Stimulated activated naive CD4-positive, alpha-beta T cell treated with Interleukin-2 at 50 U/mL for 16 hours (primary cell): ENCODE measurements around the gene RAB8A.

Experiments used
- DNase-seq: peaks from one replicate; lab custom pipeline; 2025; lab: John Stamatoyannopoulos, UW

RAB8A gene

DNA sequence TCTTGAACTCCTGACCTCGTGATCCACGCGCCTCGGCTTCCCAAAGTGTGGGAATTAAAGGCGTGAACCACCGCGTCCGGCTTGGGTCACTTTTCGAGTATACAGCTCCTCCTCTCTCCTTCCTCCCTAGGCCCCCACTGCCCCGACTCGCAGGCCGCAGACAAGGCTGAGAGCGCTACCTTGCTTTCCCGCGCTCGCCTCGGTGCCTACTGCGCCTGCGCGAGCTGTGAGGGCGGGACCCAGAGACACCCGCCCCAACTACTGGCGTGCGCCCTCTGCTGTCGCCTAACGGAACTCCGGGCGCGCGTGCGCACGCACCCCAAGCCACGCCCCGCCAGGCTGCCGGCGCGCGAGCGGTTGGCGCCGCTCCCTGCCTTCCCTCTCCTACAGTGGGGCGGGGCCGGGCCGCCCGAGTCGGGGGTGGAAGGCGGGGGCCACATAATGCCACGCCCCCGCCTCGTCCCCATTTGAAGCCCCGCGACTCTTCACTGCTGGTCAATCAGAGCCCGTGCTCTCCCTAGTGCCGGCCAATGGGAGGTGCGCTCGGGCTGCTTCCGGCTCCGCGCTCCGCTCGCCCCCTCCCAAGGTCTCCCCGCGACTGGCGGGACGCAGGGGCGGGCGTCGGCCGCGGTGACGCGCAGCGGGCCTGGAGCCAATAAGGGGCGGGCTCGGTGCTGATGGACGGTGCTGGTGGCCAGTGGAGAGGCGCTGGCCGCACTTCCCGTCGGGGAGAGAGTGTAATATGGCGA lies at the start of gene RAB8A:
RAB8A (plus strand) TSS at position 730 of the 749 bp plus-strand sequence; CDS start at position 743, 13 bp downstream.
- DNase-seq = peak; percentile 98

DNA sequence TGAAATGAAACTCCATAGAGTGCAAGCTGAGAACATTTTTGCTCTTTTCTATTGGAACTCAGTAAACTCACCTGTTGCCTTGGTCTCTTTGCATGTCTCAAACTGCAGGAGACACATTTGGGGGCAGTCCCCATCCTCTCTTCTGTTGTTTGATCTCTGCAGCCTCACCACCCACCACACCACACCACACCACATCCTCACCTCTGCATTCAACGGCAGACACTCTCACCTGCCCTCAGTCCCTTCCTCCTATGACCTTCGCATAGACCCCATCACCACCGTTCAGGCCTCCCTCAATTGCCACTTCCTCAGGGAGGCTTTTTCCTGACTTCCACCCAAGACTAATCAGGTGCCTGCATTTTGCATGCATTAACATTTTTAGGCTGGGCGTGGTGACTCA lies 49.7 kb upstream of the RAB8A start:
- DNase-seq = no peak

DNA sequence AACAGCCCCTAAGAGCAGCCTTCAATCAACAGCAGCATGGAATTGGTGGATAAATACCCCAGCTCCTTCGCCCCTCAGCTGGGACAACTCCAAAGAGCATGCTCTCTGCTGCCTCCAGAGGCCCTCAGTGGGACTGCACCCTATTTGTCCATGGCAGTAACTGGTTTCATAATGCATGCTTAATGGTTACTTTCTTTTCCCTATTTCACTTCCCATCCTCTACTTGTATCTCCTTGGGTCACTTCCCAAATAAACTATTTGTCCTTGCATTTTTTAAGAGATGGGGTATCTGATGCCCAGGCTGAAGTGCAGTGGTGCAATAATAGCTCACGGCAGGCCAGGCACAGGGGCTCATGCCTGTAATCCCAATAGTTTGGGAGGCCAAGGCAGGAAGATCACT lies 48.9 kb upstream of the RAB8A start:
- DNase-seq = peak; percentile 58

DNA sequence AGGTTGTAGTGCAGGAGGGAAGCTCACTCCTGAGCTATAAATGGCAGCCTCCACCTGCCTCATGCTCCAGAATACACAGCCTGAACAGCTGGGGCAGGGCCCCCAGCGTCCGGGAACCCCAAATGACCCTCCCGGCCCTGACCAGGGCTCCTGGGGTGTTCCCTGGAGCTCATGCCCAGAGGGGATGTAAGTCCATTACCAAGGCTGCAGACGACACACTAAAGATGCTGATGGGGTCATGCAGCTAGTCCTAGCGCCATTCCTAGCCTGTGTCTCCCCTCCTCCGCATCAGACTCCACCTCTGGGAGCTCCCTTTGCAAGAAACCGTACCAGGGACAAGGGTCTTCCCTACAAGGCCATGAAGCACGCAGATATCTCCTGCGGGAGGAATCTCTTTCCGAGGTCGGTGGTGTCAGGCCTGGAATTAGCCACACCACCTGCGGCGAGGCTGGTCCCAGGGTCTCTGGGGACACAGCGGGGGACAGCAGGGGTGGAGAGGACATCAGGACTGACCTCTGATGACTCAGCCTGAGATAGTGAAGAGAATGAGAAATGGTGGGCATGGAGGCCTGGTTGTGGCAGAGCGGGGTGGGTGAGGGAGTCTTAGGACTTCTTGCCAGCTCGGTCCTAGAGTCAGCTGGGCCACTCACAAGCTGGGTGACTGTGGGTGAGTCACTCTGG lies 47.3 kb upstream of the RAB8A start:
- no peak for DNase-seq

DNA sequence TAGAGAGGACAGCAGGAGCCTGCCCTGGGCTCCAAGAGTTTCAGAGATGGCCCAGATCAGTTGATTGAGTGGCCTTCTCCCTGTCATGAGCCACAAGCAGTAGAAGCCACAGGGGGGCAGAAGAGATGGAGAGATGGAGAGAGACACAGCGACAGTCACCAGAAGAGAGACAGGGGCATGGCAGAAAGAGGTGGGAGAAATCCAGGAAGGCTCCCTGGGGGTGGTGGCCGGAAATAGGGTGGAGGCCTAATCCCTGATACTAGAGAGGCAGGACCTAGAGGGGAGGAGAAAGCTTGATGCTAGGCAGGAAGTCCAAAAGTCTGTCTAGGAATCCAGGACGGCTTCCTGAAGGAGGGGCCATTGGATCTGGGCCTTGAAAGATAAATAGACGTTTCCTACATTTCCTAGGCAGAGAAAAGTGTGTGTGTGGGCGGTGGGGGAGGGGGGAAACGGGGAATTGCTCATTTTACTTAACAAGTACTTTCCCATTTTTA lies 45.0 kb upstream of the RAB8A start:
- DNase-seq = peak; percentile 35

DNA sequence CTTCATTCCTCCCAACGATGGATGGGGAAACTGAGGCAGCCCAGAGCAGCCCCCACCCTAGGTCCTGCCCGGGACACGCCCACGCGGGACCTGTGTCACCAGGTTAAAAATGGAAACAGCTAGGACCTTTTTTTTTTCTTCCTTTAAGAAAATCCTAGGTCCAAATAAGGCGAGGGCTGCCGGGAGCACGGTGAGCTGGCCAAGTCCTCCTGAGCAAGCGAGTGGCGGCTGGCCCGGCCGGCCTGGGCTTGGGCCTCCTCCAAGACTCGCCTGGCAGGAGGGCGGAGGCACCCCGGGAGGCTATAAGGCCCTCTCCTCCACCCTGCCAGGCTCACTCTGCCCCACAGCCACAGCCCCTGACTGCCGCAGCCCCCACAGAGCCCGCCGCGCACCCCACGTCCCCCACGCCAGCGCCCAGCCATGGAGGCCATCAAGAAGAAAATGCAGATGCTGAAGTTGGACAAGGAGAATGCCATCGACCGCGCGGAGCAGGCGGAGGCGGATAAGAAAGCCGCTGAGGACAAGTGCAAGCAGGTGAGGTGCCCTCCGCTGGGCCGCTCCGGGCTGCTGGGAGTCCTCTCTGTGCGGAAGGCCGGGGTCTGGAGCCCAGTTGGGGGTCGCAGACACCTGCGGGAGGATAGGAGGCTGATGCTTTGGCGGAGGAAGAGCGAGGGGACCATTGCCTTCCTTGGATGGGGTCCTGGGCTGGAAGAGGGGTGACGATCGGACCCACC lies 44.3 kb upstream of the RAB8A start:
- DNase-seq = no peak

DNA sequence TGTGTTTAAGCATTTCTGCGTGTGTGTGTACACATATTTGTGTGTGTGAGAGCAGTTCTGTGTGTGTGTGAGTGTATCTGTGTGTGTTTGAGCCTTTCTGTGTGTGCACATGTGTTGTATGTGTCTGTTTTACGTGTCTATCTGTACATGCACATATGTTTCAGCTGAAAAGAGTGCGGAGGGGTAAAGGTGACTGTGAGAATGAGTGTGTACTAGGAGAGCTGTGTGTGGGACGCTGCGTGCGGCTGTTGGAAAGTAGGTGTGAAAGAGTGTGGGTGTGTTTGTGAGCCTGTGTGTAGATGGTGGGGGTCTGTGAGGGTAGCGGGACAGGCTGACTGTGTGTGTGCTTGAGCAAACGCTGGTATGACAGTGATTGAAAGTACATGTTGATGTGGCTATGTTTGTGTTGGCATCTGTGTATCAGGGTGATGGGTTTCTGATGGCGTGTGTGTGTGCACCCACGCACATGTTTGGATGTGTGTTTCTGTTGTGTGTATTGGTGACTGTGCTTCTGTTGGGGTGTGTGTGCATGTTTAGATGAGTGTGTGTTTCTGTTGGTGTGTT lies 42.9 kb upstream of the RAB8A start:
- DNase-seq = no peak

DNA sequence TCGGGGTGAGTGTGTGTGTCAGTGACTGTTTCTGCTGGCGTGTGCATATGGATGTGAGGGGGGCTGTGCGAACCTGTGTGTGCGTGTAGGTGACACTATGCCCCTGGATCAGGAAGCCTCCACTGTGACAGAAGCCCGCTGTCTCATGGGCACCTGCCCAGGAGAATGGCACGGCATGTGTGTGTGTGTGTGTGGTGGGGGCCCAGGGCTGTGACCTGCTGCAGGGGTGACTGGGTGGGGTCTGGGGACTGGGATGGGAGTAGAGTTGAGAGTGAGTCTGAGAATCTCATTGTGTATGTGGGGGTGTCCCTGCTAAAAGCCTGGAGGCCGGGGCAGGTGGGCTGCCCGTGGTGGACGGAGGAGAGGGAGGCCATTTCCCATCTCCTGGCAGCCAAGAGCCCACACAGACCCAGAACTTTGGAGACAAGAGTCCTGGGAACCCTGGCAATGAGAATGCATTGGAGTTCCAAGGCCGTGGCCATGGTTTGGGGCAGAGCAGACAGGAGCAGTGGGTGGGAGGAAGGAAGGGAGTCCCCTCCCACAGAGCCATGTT lies 41.8 kb upstream of the RAB8A start:
- DNase-seq = no peak

DNA sequence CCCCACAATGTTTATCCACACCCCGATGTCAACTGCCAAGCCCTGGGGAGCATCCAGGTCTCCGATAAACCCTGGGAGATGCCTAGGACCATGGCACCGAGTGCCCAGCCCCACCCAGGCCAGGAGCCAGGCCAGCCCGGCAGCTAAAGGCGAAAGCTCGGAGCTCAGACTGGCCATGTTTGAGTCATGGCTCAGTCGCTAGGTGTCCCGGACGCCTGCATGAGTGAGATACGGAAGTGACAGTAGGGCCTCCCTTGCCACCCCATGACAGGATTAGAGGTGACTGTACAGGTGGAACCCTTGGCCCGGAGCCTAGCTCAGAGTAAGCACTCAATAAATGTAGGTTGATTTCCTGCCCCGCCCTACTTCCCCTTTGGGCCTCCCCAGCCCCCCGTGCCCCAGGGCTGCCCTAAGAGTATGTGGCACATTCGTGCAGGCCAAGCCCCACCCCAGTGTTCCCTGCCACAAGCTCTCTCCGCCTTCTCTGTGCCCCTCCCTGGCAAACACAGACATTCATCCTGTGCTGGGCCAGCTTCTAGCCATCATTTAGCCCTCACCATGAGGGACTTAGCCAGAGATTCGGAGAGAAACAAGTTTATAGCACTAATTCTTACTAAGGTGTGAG lies 41.2 kb upstream of the RAB8A start:
- peak; percentile 83 for DNase-seq

DNA sequence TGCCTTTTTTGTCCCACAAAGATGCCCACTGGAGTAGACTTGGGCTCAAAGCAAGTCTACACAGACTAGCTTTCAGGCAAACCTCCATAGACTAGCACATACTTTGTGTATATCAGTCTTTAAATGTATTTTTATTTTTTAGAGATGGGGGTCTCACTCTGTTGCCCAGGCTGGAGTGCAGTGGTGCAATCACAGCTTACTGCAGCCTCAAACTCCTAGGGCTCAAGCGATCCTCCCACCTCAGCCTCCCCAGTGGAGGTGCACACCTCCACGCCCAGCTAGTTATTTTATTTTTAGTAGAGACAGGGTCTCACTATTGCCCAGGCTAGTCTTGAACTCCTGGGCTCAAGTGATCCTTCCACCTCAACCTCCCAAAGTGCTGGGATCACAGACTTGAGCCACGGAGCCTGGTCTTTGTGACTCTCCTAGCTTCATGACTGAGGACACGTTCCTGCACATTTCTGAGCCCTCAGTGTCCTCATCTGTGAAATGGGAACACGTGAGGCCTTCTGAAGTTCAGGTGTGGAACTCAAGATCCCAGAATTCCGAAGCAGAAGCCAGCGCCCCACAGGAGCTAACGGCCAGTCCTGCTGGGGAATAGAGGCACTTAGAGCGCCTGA lies 40.5 kb upstream of the RAB8A start:
- no peak for DNase-seq

DNA sequence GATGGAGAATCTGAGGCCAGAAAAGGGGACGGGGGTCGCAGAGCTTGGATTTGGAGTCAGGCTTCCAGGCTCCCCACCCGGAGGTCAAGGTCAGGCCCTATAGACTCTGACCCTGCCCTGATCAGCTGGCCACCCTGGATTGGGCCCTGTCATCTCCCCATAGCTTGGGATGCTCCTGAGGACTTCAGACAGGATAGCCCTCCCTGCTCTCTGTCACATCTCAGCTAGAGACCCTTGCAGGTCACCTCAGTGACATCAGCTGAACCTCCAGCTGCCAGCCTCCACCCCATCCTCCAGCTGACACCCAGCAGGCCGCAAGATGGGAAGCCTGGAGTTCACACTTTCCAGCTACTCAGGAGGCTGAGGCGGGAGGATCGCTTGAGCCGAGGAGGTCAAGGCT lies 38.2 kb upstream of the RAB8A start:
- no peak for DNase-seq

DNA sequence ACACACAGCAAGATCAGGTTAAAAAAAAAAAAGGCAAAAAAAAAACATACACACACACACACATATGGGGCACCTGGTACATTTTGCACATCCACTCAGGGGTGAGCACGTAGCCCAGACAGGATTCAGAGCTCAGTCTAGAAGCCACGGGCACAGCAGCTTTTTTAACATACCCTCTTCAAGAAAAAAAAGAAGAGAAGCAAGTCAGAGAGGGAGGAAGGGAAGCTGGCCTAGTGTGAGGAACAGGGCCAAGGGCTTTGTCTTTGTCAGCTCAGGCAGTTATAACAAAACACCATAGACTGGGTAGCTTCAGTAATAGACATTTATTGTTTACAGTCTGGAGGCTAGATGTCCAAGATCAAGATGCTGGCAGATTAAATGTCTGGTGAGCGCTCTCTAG lies 37.7 kb upstream of the RAB8A start:
- no peak for DNase-seq

DNA sequence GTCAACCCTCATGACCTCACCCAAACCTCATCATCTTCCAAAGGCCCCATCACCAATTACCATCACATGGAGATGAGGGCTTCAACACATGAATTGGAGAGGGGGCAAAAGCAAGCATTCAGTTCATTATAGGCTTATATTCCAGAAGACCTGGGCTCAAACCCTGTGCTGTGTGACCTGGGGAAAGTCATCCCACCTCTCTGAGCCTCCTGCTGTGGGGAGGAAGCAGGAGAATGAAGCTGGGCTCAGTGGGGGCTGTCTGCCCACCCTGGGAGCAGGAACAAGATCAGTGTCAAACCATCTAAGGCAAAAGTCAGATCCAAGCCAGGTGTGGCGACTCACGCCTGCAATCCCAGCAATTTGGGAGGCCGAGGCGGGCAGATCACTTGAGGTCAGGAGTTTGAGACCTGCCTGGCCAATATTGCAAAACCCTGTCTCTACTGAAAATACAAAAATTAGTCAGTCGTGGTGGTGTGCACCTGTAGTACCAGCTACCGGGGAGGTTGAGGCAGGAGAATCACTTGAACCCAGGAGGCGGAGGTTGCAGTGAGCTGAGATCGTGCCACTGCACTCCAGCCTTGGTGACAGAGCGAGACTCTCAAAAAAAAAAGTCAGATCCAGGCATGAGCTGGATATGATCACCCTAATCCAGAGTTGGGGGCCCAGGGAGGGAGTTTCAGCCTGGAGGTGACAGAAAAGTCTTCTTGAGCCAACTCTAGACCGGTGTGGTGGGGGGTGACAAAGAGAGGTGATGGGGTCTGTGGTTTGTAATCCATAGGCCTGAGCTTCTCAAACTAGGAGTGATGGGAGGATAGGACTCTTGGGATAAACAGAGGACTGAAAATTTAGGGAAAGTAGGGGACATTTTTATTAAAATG lies 37.0 kb upstream of the RAB8A start:
- no peak for DNase-seq

DNA sequence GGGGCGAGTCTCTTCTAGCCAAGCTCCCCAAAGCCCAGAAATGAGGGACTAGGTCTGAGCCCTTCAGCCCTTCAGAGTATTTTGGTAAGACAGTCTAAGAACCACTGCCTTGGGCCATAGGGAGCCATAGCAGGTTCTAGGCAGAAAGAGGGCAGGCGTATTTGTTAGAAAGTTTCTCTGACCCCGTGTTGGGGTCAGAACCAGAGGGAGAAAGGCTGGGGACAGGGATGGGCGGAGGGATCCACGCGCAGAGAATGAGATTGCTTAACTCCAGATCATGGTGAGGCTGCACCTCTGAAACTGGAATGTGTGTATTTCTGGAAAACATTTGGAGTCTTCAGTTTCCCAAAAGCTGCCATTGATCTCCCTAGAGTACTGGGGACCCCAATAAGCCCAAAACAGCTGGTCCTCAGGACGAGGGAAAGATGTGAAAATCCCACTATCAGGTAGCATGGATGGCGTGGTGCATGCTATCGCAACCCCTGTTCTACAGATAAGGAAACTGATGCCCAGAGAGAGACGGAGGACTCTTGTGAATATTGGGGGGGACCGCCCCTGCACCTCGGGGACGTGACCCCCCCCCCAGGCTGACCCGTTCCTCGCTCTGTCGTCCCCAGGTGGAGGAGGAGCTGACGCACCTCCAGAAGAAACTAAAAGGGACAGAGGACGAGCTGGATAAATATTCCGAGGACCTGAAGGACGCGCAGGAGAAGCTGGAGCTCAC lies 36.1 kb upstream of the RAB8A start:
- DNase-seq = no peak

DNA sequence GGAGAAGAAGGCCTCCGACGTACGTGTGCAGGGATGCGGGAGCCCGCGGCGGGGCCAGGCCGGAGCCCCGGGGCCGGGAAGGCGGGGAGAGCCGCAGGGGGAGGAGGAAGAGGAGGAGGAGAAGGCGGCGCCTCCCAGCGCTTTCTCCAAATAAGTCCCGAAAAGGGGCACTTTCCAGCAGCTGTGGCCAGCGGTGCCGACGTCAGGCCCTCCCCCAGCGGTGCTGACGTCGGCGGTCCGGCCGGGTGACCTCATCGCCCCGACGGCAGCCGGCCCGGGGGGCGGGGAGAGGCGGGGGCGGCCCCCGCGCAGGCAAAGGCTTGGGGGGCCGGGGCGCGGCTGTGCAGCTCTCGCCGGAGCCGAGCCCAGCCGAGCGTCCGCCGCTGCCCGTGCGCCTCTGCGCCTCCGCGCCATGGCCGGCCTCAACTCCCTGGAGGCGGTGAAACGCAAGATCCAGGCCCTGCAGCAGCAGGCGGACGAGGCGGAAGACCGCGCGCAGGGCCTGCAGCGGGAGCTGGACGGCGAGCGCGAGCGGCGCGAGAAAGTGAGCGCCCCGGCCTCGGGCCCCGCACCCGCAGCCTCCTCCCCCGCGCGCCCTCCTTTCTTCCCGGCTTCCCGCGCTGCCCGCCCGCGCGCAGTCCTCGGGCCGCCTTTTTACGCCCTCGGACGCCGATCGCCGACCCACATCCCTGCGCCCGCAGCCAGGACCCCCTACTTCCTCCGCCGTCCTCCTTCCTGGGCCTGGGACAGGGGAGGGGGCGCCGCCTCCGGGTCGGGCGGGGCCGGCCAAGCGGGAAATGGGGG lies 35.3 kb upstream of the RAB8A start, which contains the start of gene TPM4:
TPM4 (plus strand) TSS at position 342 of the 804 bp plus-strand sequence; CDS start at position 413, 71 bp downstream.
- peak; percentile 79 for DNase-seq

DNA sequence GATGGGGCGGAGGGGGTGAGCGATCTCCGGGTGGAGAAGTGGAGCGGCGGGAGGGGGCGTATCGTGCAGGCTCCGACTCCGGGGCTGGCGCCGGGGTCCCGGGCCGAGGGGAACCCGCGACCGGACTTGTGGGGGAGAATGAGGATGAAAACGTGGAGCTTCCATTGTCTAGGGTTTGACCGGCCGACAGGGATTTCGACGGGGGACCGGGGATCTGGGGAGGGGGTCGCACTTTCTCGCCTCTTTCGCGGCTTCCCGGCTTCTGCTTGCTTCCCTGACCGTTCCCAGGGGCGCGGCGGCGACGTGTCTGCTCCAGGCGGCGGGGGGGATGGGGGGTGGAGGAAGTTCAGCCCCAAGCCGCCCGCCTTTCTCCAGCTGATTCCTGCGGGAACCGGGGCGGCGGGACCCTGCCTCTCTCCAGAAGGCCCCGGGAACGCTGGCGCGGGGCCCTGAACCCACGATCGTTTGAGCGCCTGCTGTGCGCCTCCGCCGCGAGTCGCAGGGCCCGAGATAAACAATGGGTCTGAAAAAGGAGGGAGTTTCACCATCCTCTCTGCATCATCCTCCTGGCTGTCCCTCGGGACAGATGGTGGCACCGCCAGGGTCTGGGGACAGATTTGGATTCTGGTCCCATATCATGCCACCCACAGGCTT lies 34.6 kb upstream of the RAB8A start:
- no peak for DNase-seq

DNA sequence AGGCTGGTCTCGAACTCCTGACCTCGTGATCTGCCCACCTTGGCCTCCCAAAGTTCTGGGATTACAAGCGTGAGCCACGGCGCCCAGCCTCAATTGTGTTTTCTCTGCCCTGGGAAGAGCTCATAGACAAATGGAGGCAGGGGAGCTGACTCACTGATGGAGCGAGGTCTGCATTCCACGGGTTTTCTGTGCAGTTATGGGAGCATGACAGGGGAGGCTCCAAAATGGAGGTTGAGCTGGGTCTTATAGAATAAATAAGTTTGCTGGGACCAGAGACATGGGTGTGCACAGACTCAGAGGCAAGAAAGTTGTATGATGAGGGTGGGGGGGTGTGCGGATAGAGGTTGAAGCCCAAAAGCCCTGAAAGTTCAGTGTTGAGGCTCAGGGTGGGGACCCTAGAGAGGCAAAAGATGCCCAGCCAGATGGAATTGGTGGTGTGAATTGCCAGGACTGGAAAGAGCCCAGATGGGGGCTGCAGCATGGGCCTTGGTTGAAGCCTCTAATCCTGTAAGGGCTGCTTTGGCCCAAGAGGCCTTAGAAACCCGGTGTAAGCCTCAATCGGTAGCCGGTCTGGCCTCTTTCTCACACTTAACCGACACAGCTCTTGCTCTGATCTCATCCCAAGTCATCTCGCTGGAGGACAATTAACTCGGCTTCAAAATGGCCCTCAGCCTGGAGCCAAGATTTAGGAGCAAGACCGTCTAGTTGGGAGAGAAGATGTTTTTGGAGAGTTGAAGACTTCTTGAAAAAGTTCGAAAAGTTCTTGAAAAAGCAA lies 33.5 kb upstream of the RAB8A start:
- no peak for DNase-seq
